MV-4-11 (cell line): ENCODE results near the gene PAX6.

ENCODE experiments used
- DNase-seq: peaks from one replicate; lab custom pipeline; 2025; lab: John Stamatoyannopoulos, UW

The PAX6 gene

GRCh38 chr11:31822175-31822926, 11.2 kb upstream of the PAX6 start:
- DNase-seq: no peak

- DNase-seq: no peak
These were observed 10.6 kb upstream of the PAX6 start for GRCh38 chr11:31821766-31822165.

- DNase-seq: no peak
These were observed 10.2 kb upstream of the PAX6 start for GRCh38 chr11:31821235-31821764.

DNA sequence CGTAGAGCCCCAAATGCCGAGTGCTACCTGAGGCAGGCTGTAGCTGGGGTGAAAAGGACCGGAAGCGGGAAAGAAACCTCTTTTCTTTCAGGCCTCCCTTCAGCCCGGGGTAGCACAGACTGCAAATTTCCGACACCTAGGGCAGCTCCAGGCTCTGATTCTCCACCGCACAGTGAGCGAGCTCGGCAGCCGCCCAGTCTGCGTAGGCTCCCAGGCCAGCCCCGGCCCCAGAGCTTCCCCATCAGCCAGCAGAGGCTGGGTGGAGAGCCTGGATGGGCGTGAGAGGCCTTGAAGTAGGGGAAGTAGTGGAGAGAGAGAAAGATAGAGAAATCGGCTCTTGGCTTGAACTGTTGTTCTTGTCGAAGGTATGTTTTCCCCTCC, 9.3 kb upstream of the PAX6 start:
- no peak for DNase-seq

DNA sequence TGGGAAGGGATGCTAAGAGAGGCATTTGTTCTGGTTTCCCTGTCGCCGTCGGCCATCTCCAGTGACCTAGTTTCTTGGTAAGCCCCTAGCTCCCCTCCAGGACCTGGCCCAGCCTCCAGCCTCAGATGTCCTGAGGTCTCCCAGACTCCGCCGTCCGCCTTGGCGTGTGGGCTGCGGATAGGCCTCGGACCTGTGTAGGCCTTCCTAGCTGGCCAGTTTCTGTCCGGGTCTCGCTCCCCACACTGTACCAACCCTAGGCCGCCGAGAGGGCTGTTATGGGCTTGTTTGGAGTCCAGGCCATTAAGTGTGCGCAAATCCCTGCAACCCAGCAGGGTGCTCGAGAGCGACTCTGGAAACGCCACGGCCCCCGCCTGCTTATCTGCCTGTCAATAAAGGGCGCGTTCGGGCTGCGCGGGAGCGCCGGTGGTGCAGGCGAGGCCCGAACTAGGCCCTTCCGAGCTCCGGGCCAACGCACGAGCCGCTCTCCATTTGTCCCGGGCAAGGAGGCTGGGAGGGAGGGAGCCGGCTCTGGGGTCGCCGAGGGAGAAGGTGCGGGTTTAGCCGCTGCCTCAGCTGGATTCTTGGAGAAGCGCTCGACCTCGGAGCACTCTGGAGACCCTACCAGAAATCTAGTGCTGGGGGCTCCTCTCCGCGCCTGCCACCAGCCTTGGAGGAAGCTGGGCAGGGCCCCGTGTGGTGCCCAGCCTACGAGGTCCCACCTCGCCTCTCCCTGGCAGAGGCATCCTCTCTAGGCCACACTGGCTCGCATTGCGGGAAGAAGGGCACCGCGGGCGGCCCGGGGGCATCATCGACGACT, 8.7 kb upstream of the PAX6 start:
- DNase-seq: no peak

- DNase-seq: no peak
These were observed 7.8 kb upstream of the PAX6 start for GRCh38 chr11:31818874-31819331.

DNA sequence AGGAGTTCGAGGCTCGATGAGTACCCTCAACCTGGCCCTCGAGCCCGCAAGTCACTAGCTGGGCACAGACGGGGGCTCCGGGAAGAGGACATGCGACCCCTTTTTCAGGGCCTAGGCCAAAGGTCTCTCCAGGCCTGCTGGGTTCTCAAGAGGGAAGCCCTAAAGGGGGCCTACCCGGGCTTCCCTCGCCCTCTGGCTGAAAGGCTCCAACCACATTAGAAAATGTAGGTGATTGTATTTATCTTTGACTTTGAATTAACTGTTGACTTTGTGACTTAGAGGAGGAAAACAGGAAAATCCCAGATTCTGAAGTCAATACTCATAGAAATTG, 7.3 kb upstream of the PAX6 start:
- no peak for DNase-seq

DNA sequence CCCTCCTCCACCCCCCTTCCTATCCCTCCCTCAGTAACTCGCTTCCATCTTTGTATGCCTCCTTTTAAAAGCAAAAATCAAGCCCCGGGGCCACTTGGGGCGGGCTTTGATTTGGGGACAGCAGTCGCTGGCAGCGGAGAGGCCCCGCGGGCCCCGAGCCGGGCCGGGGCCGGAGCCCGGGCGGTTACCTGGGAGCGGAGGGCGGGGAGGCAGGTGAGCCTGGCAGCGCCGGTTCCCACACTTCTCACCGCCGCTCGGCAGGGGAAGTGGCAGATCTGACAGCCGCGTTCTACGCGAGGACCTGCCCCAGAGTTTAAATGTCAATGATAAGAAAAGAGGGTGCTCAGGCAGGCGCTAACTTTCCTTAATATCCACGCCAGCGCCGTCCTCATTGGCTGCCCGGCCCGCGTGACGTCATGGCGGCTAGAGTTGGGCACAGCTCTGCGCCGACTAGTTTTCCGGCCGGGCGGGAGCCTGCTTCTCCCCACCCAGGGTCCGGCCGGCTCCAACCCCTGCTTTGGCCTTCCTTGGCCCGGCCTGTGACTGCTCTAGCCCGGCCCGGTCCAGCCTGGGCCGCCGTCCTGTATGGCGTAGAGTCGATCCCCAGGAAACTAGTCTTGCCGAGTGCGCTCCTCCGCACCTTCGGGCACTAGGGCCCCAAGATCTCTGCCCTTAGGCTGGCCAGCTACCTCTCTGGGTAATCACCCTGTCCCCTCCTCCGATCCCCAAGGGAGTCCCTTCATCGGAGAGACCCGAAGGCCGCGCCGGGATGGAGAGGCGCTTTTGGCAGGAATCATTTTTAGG, 6.7 kb upstream of the PAX6 start:
- DNase-seq: no peak

- no peak for DNase-seq
These were observed 6.0 kb upstream of the PAX6 start for GRCh38 chr11:31817054-31817620.

- DNase-seq: no peak
These were observed 5.4 kb upstream of the PAX6 start for GRCh38 chr11:31816468-31817053.

- no peak for DNase-seq
These were observed 4.8 kb upstream of the PAX6 start for GRCh38 chr11:31815711-31816467.

DNA sequence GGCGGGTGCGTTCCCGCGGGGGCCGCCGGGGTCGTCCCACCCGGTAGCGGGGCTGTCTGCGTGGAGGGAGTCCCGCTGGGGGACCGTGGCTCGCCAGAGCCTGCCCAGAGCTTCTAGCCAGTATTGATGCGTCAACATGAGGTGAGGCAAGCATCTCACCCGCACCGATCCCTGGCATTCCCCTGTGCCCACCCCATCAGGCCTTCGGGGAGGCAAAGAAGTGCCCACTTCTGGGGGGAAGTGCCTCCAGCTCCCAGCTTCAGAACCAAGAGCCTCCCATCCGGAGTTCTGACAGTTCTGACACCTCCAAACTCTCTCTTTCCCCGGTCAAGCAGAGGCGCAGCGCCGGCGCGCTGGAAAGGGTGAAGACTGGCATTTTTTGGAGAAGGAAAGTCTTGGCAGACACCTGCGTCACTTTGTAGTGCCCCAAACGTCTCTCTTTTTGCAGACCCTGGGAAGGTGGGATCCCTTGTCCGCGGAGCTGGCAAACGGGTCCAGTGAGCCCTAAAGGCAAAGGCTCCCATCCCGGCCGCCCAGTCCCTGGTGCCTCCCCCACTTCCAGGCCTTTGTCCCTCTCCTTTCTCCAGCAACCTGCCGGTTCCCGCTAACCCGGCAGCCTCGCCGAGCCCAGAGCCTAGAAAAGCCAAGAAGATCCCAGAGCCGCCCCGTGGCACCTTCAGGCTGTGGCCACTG, 3.2 kb upstream of the PAX6 start:
- no peak for DNase-seq

GRCh38 chr11:31813391-31814175, 2.5 kb upstream of the PAX6 start:
- no peak for DNase-seq

DNA sequence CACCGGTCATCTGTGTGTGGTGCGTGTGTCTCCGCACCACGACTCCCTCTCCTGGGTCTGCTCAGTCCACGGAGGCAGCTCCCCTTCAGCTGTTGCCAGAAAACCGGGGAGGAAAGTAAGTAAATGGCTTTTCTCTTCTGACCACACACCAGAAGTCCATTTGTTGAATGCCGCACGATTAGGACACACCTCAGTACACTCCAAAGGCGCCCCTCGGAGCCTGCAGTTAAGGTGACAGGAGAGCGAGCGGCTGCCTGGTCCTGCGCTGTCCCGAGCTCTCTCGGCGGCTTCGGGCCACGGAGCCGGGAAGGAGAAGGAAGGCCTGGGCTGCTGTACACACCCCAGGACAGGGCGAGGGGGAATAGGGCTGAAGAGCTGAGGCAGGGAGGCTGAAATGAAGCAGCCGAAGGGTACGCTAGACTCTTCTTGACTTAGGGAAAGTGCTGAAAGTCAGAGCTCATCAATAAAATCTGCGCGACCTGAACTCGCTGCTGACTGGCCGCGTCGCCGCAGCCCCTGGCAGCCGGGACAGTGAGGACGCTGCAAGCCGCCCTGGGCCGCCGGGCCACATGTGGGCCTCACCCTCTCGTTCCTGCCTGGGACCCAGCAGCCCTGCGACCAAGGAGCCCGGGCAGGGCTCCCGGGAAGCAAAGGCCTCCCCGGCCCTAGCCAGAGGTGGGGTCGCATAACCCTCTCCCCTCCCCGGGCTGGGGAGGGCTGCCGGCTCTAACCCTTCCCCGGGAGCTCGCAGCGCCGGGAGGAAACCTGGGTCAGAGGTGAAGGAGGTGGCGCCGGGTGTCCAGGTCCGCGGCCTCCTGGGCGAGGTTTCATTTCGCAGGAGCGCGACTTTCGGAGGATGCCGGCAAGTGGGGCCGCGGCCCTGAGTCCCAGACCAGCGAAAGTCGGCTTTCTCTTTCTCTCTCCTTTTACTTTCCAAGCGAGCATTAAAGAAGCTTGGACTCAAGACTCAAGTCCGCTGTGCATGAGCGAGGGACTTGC, 1.6 kb upstream of the PAX6 start:
- DNase-seq: no peak

DNA sequence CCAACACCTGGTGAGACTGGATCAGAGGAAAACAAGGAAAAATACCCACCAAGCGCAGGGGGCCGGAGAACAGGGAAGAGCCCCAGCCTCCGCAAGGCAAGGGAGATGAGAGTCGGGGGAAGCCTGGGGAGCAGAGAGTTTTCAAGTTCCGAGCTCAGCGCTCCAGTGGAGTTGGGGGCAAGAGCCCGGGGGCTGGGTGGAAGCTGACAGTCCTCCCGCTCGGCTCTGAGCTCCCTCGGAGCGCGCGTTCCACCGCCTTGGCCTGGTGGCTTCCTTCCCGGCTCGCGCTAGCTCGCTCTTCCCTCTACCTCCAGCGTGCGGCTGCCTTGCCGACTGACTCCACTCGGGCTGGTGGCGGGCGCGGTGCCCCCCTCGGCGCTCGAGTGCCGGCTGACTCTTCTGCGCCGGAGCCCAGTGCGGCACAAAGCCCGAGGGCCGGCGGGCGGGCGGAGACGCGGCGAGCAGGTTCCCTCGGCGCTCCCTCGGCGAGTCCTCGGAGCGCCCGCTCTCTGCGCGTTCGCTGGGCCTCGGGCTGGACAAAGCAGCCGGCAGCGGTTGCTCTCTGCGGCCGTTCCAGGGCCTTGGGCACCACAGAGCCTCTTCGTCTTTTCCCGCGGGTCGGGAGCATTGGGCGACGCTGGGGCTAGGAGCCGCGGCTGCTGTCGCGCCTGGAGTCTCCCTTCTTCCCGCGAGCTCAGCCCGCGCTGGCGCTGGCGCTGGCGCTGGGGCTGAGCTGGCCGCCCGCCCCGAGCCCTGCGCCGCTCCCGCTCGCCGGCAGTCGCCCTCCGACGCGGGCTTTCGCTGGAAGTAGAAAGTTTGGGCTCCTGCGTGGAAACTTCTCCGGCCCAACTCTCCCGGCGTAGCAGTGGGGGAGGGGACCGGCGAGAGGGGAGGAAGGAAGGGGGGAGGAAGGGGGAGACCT, 1.0 kb downstream of the PAX6 start:
- no peak for DNase-seq

DNA sequence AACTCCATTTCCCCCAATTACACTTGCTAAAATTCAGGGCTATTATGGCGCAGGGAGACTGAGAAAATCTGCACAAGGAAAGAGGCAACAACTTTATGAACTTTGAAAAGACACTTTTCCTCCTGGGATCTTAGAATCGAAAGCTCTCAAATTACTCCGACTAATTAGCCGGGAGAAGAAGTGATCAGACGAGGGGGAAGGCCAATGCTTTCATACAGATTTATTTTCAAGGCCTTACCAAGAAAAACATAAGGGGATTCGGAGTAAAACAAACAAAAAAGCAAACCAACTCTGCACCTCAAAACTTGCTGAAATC, 1.6 kb downstream of the PAX6 start:
- no peak for DNase-seq
